Breast epithelium (tissue), 3 donors: ENCODE results near the gene RCOR1.

Source experiments
- POLR2A ChIP-seq: fragments of 450-650 bp; IDR thresholded peaks from one replicate; pipeline ENCODE4 v1.6.1; 2016; ENCODE audit warnings: antibody characterized with exemption, mild to moderate bottlenecking, moderate library complexity
- POLR2AphosphoS5 ChIP-seq, 3 donors: sonication (generic); formaldehyde crosslinking; IDR thresholded peaks; one replicate each; pipeline ENCODE4 v1.6.1; 2017; ENCODE audit warnings: antibody characterized with exemption in 3 of 3
- TF ChIP-seq, protein P1 (sequence below), 3 donors: fragments of 450-650 bp; IDR thresholded peaks; one replicate each; pipeline ENCODE4 v1.5.1; 2016 to 2017; ENCODE audit warnings: antibody characterized with exemption in 3 of 3, mild to moderate bottlenecking in 3 of 3, moderate library complexity in 3 of 3

- TF ChIP-seq POLR2A = no peak
- TF ChIP-seq, protein P1, sequence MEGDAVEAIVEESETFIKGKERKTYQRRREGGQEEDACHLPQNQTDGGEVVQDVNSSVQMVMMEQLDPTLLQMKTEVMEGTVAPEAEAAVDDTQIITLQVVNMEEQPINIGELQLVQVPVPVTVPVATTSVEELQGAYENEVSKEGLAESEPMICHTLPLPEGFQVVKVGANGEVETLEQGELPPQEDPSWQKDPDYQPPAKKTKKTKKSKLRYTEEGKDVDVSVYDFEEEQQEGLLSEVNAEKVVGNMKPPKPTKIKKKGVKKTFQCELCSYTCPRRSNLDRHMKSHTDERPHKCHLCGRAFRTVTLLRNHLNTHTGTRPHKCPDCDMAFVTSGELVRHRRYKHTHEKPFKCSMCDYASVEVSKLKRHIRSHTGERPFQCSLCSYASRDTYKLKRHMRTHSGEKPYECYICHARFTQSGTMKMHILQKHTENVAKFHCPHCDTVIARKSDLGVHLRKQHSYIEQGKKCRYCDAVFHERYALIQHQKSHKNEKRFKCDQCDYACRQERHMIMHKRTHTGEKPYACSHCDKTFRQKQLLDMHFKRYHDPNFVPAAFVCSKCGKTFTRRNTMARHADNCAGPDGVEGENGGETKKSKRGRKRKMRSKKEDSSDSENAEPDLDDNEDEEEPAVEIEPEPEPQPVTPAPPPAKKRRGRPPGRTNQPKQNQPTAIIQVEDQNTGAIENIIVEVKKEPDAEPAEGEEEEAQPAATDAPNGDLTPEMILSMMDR (IDR thresholded peaks at IDR 0.05) = no peak
- TF ChIP-seq POLR2AphosphoS5 (IDR thresholded peaks at IDR 0.05) = no peak
Observed at GRCh38 chr14:102573591-102574046, 18.8 kb upstream of the RCOR1 start.
